K562 (cell line): ENCODE measurements around the gene ATG4D. TPM values are rescaled to one million over a fixed set of nuclear protein-coding genes. Genes with fewer than 3 reads are reported as not detected.

Experiments
- CSDE1 ChIP-seq, 2 experiments: fragments of 450-650 bp; IDR thresholded peaks; 2 replicates each; pipeline ENCODE4 v1.6.1; 2016; ENCODE audit warnings: mild to moderate bottlenecking in 1 of 2
- HNRNPUL1 ChIP-seq: fragments of 200-400 bp; formaldehyde crosslinking; IDR thresholded peaks from 2 replicates; pipeline ENCODE4 v1.6.1; 2017; ENCODE audit warnings: low read length
- POLR2B ChIP-seq: fragments of 450-650 bp; IDR thresholded peaks from 2 replicates; pipeline ENCODE4 v1.6.1; 2018; ENCODE audit warnings: low read depth; ENCODE audit not compliant: partially characterized antibody
- RBFOX2 ChIP-seq: fragments of 200-400 bp; formaldehyde crosslinking; IDR thresholded peaks from 2 replicates; pipeline ENCODE4 v1.6.1; 2017; ENCODE audit warnings: low read depth, mild to moderate bottlenecking, low read length, moderate library complexity
- TBL1XR1 ChIP-seq, 2 experiments: IDR thresholded peaks; 2 replicates each; pipeline ENCODE4 v1.6.1; 2012; ENCODE audit warnings: improper control_type of control experiment in 2 of 2, low read length in 2 of 2, mild to moderate bottlenecking in 1 of 2
- ZNF184 ChIP-seq: sonication (generic); formaldehyde crosslinking; IDR thresholded peaks from 2 replicates; pipeline ENCODE4 v1.5.0; 2020; ENCODE audit warnings: missing genetic modification reagents
- polyA plus RNA-seq, 8 experiments: library from polyadenylated mRNA; depleted of rRNA in 4 of 8; stranded (reverse) in 5 of 8; unstranded in 3 of 8; fragments of >200 nt; fragmentation: Nextera tagmentation in 2 of 8; fragmentation: Illumina TruSeq in 1 of 8; extraction: Ambion mirVana in 2 of 8; extraction: Trizol in 1 of 8; gene quantifications; 2 replicates each; pipeline versions ENCODE4 v1.2.1 to v1.2.3, GENCODE V29; 2011 to 2014; ENCODE audit warnings: inconsistent platforms in 1 of 8, missing spikeins in 1 of 8
- total RNA-seq, 7 experiments: library from RNA; depleted of rRNA in 6 of 7; stranded (reverse); fragments of >200 nt in 6 of 7; fragmentation: Illumina TruSeq in 2 of 7; extraction: Trizol in 2 of 7; gene quantifications; 2 replicates each; pipeline versions ENCODE4 v1.2.1 to v1.2.3, GENCODE V29; 2011 to 2021; ENCODE audit warnings: low replicate concordance in 1 of 7
- TF ChIP-seq, protein P1 (sequence below): fragments of 250-450 bp; sonication (Bioruptor Pico); IDR thresholded peaks from 2 replicates; pipeline ENCODE4 v1.5.0; 2021; ENCODE audit warnings: mild to moderate bottlenecking, moderate library complexity
- TF ChIP-seq, protein P2 (sequence below): sonication (generic); formaldehyde crosslinking; IDR thresholded peaks from 2 replicates; pipeline ENCODE4 v1.8.0; 2022; ENCODE audit warnings: mild to moderate bottlenecking, missing genetic modification reagents, borderline replicate concordance
- TF ChIP-seq, protein P3 (sequence below): fragments of 450-650 bp; IDR thresholded peaks from 2 replicates; pipeline ENCODE4 v1.6.1; 2016; ENCODE audit warnings: mild to moderate bottlenecking, moderate library complexity

Gene ATG4D
- total and polyA plus RNA-seq, 9 of the 15 experiments (the other 6 are each of a cell fraction or from before 2014, with no cell fraction given): 0.51 to 66.1 (median 22.9) TPM

DNA sequence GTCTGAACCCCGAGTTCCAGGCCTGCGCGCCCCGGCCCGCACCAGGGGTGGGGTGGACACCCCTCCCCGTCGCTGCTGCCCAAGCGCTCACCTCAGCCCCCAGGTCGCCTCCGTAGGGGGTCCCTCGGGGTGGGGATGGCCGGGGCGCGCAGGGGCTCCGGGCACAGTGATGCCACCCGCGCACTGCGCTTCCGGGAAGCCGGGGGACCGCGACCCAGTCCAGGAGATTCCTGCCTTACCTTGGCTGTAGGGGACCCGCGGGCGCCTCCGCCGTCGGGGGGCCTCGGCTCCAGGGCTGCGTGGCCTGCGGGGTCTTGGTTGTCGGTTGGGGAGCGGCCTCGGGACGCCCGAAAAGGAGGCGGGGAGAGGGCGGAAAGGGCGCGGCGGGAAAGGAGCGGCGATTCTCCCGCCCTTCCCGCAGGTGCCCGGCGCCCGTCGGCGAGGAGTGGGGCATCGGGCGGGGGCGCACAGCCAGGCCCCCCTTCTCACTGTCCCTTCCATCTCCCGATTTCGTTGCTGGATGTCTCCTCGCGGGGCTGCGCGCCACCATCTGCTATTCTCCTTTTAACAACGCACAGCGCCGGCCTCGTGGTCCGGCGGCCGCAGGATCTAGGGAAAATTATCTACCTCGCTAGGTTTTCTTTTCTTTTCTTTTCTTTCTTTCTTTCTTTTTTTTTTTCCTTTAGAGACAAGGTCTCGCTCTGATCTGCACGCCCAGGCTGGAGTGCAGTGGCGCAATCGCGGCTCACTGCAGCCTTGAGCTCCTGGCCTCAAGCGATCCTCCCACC is 40.5 kb upstream of the ATG4D start, which contains the start of gene KEAP1 (continued):
- TF ChIP-seq, protein P1, sequence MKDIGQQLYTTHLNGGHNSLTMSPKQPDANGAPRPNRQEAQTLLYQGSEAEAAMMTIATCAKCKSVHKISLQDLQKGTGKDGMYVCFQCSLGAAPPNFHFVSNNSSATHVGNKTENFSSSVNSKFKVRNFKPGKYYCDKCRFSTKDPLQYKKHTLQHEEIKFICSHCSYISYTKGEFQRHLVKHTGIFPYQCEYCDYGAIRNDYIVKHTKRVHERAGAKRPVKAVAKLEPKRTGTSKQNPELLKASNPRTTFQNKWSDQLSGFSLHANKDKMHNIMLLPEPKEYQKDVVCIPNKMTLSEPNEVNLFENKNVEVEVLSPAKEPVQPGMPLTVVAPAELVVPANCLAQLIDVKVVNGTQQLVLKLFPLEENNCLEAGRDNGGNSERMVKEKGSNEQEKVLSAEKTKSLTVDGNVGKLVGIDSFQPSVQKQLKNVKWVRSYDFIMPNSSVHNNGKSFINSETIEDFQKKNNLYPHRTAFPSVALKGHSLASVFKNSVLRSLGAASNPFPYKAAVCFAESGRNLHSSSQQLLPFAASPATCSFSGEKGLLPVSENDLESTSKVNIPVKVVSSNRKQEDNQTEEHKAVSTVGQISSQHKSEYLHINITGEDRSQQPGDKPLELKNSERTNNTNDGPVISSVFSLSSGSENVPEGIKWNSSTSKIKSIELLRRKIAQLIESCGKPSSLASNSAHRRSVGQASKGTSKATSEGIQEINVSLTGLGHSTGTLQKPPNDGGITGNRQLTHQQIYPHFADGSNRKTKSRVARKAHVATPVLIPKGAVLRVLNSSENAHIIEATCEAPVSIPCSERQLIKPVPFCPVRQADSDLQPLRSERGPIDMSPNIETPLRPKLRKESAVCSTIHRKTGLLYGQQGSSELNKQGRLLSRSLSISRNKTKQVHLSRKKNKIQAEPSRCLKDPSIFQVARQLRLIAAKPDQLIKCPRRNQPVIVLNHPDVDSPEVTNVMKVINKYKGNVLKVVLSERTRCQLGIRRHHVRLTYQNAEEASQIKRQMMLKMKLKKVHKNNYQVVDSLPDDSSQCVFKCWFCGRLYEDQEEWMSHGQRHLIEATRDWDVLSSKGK (CRISPR knock-in tag): no peak
- TF ChIP-seq RBFOX2: peak; percentile 78
- TF ChIP-seq, protein P2, sequence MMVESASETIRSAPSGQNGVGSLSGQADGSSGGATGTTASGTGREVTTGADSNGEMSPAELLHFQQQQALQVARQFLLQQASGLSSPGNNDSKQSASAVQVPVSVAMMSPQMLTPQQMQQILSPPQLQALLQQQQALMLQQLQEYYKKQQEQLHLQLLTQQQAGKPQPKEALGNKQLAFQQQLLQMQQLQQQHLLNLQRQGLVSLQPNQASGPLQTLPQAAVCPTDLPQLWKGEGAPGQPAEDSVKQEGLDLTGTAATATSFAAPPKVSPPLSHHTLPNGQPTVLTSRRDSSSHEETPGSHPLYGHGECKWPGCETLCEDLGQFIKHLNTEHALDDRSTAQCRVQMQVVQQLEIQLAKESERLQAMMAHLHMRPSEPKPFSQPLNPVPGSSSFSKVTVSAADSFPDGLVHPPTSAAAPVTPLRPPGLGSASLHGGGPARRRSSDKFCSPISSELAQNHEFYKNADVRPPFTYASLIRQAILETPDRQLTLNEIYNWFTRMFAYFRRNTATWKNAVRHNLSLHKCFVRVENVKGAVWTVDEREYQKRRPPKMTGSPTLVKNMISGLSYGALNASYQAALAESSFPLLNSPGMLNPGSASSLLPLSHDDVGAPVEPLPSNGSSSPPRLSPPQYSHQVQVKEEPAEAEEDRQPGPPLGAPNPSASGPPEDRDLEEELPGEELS: peak; percentile 50; the same call in 1 of the 2 replicates
- TF ChIP-seq CSDE1 (IDR thresholded peaks at IDR 0.05): no peak
- TF ChIP-seq HNRNPUL1: no peak
- no peak for TF ChIP-seq ZNF184 (CRISPR knock-in tag)
- TF ChIP-seq POLR2B: peak; percentile 20
- TF ChIP-seq, protein P3, sequence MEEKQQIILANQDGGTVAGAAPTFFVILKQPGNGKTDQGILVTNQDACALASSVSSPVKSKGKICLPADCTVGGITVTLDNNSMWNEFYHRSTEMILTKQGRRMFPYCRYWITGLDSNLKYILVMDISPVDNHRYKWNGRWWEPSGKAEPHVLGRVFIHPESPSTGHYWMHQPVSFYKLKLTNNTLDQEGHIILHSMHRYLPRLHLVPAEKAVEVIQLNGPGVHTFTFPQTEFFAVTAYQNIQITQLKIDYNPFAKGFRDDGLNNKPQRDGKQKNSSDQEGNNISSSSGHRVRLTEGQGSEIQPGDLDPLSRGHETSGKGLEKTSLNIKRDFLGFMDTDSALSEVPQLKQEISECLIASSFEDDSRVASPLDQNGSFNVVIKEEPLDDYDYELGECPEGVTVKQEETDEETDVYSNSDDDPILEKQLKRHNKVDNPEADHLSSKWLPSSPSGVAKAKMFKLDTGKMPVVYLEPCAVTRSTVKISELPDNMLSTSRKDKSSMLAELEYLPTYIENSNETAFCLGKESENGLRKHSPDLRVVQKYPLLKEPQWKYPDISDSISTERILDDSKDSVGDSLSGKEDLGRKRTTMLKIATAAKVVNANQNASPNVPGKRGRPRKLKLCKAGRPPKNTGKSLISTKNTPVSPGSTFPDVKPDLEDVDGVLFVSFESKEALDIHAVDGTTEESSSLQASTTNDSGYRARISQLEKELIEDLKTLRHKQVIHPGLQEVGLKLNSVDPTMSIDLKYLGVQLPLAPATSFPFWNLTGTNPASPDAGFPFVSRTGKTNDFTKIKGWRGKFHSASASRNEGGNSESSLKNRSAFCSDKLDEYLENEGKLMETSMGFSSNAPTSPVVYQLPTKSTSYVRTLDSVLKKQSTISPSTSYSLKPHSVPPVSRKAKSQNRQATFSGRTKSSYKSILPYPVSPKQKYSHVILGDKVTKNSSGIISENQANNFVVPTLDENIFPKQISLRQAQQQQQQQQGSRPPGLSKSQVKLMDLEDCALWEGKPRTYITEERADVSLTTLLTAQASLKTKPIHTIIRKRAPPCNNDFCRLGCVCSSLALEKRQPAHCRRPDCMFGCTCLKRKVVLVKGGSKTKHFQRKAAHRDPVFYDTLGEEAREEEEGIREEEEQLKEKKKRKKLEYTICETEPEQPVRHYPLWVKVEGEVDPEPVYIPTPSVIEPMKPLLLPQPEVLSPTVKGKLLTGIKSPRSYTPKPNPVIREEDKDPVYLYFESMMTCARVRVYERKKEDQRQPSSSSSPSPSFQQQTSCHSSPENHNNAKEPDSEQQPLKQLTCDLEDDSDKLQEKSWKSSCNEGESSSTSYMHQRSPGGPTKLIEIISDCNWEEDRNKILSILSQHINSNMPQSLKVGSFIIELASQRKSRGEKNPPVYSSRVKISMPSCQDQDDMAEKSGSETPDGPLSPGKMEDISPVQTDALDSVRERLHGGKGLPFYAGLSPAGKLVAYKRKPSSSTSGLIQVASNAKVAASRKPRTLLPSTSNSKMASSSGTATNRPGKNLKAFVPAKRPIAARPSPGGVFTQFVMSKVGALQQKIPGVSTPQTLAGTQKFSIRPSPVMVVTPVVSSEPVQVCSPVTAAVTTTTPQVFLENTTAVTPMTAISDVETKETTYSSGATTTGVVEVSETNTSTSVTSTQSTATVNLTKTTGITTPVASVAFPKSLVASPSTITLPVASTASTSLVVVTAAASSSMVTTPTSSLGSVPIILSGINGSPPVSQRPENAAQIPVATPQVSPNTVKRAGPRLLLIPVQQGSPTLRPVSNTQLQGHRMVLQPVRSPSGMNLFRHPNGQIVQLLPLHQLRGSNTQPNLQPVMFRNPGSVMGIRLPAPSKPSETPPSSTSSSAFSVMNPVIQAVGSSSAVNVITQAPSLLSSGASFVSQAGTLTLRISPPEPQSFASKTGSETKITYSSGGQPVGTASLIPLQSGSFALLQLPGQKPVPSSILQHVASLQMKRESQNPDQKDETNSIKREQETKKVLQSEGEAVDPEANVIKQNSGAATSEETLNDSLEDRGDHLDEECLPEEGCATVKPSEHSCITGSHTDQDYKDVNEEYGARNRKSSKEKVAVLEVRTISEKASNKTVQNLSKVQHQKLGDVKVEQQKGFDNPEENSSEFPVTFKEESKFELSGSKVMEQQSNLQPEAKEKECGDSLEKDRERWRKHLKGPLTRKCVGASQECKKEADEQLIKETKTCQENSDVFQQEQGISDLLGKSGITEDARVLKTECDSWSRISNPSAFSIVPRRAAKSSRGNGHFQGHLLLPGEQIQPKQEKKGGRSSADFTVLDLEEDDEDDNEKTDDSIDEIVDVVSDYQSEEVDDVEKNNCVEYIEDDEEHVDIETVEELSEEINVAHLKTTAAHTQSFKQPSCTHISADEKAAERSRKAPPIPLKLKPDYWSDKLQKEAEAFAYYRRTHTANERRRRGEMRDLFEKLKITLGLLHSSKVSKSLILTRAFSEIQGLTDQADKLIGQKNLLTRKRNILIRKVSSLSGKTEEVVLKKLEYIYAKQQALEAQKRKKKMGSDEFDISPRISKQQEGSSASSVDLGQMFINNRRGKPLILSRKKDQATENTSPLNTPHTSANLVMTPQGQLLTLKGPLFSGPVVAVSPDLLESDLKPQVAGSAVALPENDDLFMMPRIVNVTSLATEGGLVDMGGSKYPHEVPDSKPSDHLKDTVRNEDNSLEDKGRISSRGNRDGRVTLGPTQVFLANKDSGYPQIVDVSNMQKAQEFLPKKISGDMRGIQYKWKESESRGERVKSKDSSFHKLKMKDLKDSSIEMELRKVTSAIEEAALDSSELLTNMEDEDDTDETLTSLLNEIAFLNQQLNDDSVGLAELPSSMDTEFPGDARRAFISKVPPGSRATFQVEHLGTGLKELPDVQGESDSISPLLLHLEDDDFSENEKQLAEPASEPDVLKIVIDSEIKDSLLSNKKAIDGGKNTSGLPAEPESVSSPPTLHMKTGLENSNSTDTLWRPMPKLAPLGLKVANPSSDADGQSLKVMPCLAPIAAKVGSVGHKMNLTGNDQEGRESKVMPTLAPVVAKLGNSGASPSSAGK: peak; percentile 99
- peak in 1 of 2 experiments; percentile 10; a peak in 1 of 4 replicates for TF ChIP-seq TBL1XR1 (IDR thresholded peaks at IDR 0.05; ENCODE audit: low read length in 2 of 2)
